WTC11 (cell line): ENCODE data around the gene TRABD. TPM values are rescaled to one million over a fixed set of nuclear protein-coding genes. Genes with fewer than 3 reads are reported as not detected.

Experiments used
- ATAC-seq: fragments of 200-7000 bp; cut with Tn5 transposase; 2 replicates; pipeline ENCODE4 v1.10.0; 2021; ENCODE audit warnings: mild to moderate bottlenecking, moderate library complexity
- CTCF ChIA-PET: fragments of 300-600 bp; sonication (Branson Sonifier 250); formaldehyde crosslinking; loops from one replicate; lab custom pipeline; 2021; ENCODE audit warnings: antibody characterized with exemption; lab: Charles Lee
- POLR2A ChIA-PET: fragments of 350-600 bp; sonication (Branson Sonifier 250); formaldehyde crosslinking; loops from one replicate; lab custom pipeline; 2021; ENCODE audit warnings: antibody characterized with exemption; lab: Charles Lee
- DNase-seq: peaks from one replicate; pipeline ENCODE4 v3.0.0; 2021; ENCODE audit warnings: low spot score
- H3K27ac Mint-ChIP-seq: 2 replicates; pipeline ENCODE4 v1.8.0; 2021; ENCODE audit warnings: mixed read lengths
- H3K27me3 Mint-ChIP-seq: 2 replicates; pipeline ENCODE4 v1.8.0; 2021; ENCODE audit warnings: low read depth, mild to moderate bottlenecking, moderate library complexity, mixed read lengths
- H3K36me3 Mint-ChIP-seq: 2 replicates; pipeline ENCODE4 v1.8.0; 2021; ENCODE audit warnings: mixed read lengths
- H3K4me1 Mint-ChIP-seq: 2 replicates; pipeline ENCODE4 v1.8.0; 2022; ENCODE audit warnings: mixed read lengths
- H3K4me3 Mint-ChIP-seq: 2 replicates; pipeline ENCODE4 v1.8.0; 2021; ENCODE audit warnings: mild to moderate bottlenecking, moderate library complexity, mixed read lengths
- H3K9me3 Mint-ChIP-seq: 2 replicates; pipeline ENCODE4 v1.8.0; 2021; ENCODE audit warnings: mixed read lengths
- AR ChIP-seq: fragments of 250-450 bp; sonication (Bioruptor Pico); IDR thresholded peaks from 2 replicates; pipeline ENCODE4 v1.9.0; 2021; ENCODE audit warnings: mild to moderate bottlenecking
- ARID4B ChIP-seq: sonication (generic); formaldehyde crosslinking; IDR thresholded peaks from 2 replicates; pipeline ENCODE4 v1.8.0; 2023; ENCODE audit warnings: missing genetic modification reagents, mild to moderate bottlenecking, borderline replicate concordance
- ATF1 ChIP-seq: sonication (generic); formaldehyde crosslinking; IDR thresholded peaks from 2 replicates; pipeline ENCODE4 v1.8.1; 2023; ENCODE audit warnings: mild to moderate bottlenecking, moderate library complexity, missing genetic modification reagents
- CBFB ChIP-seq: sonication (generic); formaldehyde crosslinking; IDR thresholded peaks from 2 replicates; pipeline ENCODE4 v1.8.1; 2022; ENCODE audit warnings: mild to moderate bottlenecking, low read depth, missing genetic modification reagents
- CREB1 ChIP-seq: sonication (generic); formaldehyde crosslinking; IDR thresholded peaks from 2 replicates; pipeline ENCODE4 v1.8.0; 2023; ENCODE audit warnings: mild to moderate bottlenecking, missing genetic modification reagents
- EMX1 ChIP-seq: fragments of 250-450 bp; sonication (Bioruptor Pico); IDR thresholded peaks from 2 replicates; pipeline ENCODE4 v1.8.0; 2021; ENCODE audit warnings: mild to moderate bottlenecking
- ETV6 ChIP-seq: sonication (generic); formaldehyde crosslinking; IDR thresholded peaks from 2 replicates; pipeline ENCODE4 v1.8.1; 2022; ENCODE audit warnings: mild to moderate bottlenecking, missing genetic modification reagents
- FOXP4 ChIP-seq: sonication (generic); formaldehyde crosslinking; IDR thresholded peaks from 2 replicates; pipeline ENCODE4 v1.8.0; 2022; ENCODE audit warnings: mild to moderate bottlenecking, missing genetic modification reagents
- GABPB1 ChIP-seq: sonication (generic); formaldehyde crosslinking; IDR thresholded peaks from 2 replicates; pipeline ENCODE4 v1.8.1; 2023; ENCODE audit warnings: mild to moderate bottlenecking, missing genetic modification reagents
- NFE2L1 ChIP-seq: sonication (generic); formaldehyde crosslinking; IDR thresholded peaks from 2 replicates; pipeline ENCODE4 v1.8.1; 2023; ENCODE audit warnings: missing genetic modification reagents
- NFYB ChIP-seq: sonication (generic); formaldehyde crosslinking; conservative IDR thresholded peaks from 2 replicates; pipeline ENCODE4 v1.8.0; 2022; ENCODE audit warnings: low read depth, missing genetic modification reagents
- NR2C2 ChIP-seq: sonication (generic); formaldehyde crosslinking; IDR thresholded peaks from 2 replicates; pipeline ENCODE4 v1.8.0; 2022; ENCODE audit warnings: mild to moderate bottlenecking, missing genetic modification reagents
- STAT6 ChIP-seq: sonication (generic); formaldehyde crosslinking; conservative IDR thresholded peaks from 2 replicates; pipeline ENCODE4 v1.8.1; 2023; ENCODE audit warnings: mild to moderate bottlenecking, low read depth, missing genetic modification reagents, moderate library complexity
- USF2 ChIP-seq: sonication (generic); formaldehyde crosslinking; IDR thresholded peaks from 2 replicates; pipeline ENCODE4 v1.8.1; 2023; ENCODE audit warnings: mild to moderate bottlenecking, missing genetic modification reagents, moderate library complexity
- ZMAT4 ChIP-seq: fragments of 250-450 bp; sonication (Bioruptor Pico); IDR thresholded peaks from 2 replicates; pipeline ENCODE4 v1.9.0; 2021; ENCODE audit warnings: mild to moderate bottlenecking
- ZNF281 ChIP-seq: sonication (generic); formaldehyde crosslinking; IDR thresholded peaks from 2 replicates; pipeline ENCODE4 v1.8.0; 2023; ENCODE audit warnings: mild to moderate bottlenecking, missing genetic modification reagents
- ZNF396 ChIP-seq: fragments of 250-450 bp; sonication (Bioruptor Pico); IDR thresholded peaks from 2 replicates; pipeline ENCODE4 v1.8.0; 2021; ENCODE audit warnings: mild to moderate bottlenecking, moderate library complexity, borderline replicate concordance
- total RNA-seq: library from RNA; stranded (reverse); gene quantifications from 3 replicates; pipeline ENCODE4 v1.2.3, GENCODE V29; 2021

TRABD gene
- total RNA-seq, 1 experiment from 2014 or later, result 90.4 TPM

GRCh38 chr22:50199251-50199721, 13.6 kb downstream of the TRABD start:
- Mint-ChIP-seq H3K4me1 (peaks cover 12% of the 10 kb centered on the region), H3K9me3 (peaks cover 4% of the 10 kb centered on the region; the same call in 1 of the 2 replicates), H3K27me3 (no peaks in the 10 kb centered on the region), H3K27ac (peak overlapping the region; percentile 94), H3K4me3 (peak overlapping the region; percentile 67), H3K36me3 (peaks cover 14% of the 10 kb centered on the region)
- ATAC-seq (no peak), DNase-seq (no peak)
- POLR2A ChIA-PET, result no interaction called here
- TF ChIP-seq ARID4B (CRISPR knock-in tag) (no peak), FOXP4 (CRISPR knock-in tag) (no peak), GABPB1 (CRISPR knock-in tag) (no peak), ZNF396 (no peak)
- CTCF ChIA-PET, result interaction anchor here (0.9 to 1.0 kb wide), 3 partner anchors 8 to 38 kb away, joined by 3 to 7 read pairs (median 4); no protein-coding TSS in a partner anchor

GRCh38 chr22:50199829-50200460, 14.2 kb downstream of the TRABD start:
- peak overlapping the region; percentile 94 for H3K27ac Mint-ChIP-seq
- ATAC-seq, result peak; percentile 63
- peaks cover 4% of the 10 kb centered on the region; the same call in 1 of the 2 replicates for H3K9me3 Mint-ChIP-seq
- peaks cover 12% of the 10 kb centered on the region for H3K4me1 Mint-ChIP-seq
- DNase-seq, result peak; percentile 73
- POLR2A ChIA-PET, result no interaction called here
- H3K36me3 Mint-ChIP-seq, result peaks cover 14% of the 10 kb centered on the region
- CTCF ChIA-PET, result interaction anchor here (1.0 kb wide), 2 partner anchors 9 to 37 kb away, joined by 3 to 4 read pairs; no protein-coding TSS in a partner anchor
- no peaks in the 10 kb centered on the region for H3K27me3 Mint-ChIP-seq
- peak overlapping the region; percentile 67 for H3K4me3 Mint-ChIP-seq
- no peak for TF ChIP-seq NFYB (CRISPR knock-in tag)
- TF ChIP-seq NFE2L1 (CRISPR knock-in tag), result no peak
- TF ChIP-seq NR2C2 (CRISPR knock-in tag), result no peak
- 0 out of 2 replicates have a peak, but pooled peaks have one; percentile 41 for TF ChIP-seq AR (CRISPR knock-in tag)
- no peak for TF ChIP-seq ATF1 (CRISPR knock-in tag)
- no peak for TF ChIP-seq ZNF281 (CRISPR knock-in tag)
- 0 out of 2 replicates have a peak, but pooled peaks have one; percentile 13 for TF ChIP-seq CREB1 (CRISPR knock-in tag)
- TF ChIP-seq STAT6 (CRISPR knock-in tag), result no peak
- no peak for TF ChIP-seq ZMAT4
- 0 out of 2 replicates have a peak, but pooled peaks have one; percentile 33 for TF ChIP-seq ETV6 (CRISPR knock-in tag)
- TF ChIP-seq USF2, result peak; percentile 28; the same call in 1 of the 2 replicates
- no peak for TF ChIP-seq CBFB (CRISPR knock-in tag)
- 0 out of 2 replicates have a peak, but pooled peaks have one; percentile 63 for TF ChIP-seq EMX1 (CRISPR knock-in tag)
